K562 (cell line): ENCODE measurements around the gene ABCF3. TPM values are rescaled to one million over a fixed set of nuclear protein-coding genes. Genes with fewer than 3 reads are reported as not detected.
A peak's percentile ranks its signal among the peaks of the same experiment; 100 is the strongest.

Source experiments
- ATF3 ChIP-seq, 2 experiments: fragments of 450-650 bp in 1 of 2; sonication (generic) in 1 of 2; formaldehyde crosslinking in 1 of 2; IDR thresholded peaks in 1 of 2; conservative IDR thresholded peaks in 1 of 2; 2 replicates each; pipeline versions ENCODE4 v1.6.1 to v1.8.1; 2016 to 2023; ENCODE audit warnings: mild to moderate bottlenecking in 2 of 2, moderate library complexity in 2 of 2, inconsistent platforms in 1 of 2, missing genetic modification reagents in 1 of 2
- CBFB ChIP-seq: sonication (generic); formaldehyde crosslinking; IDR thresholded peaks from 2 replicates; pipeline ENCODE4 v1.4.0; 2020; ENCODE audit warnings: mild to moderate bottlenecking, missing genetic modification reagents
- DPF2 ChIP-seq: fragments of 450-650 bp; IDR thresholded peaks from 2 replicates; pipeline ENCODE4 v1.6.1; 2016
- EP300 ChIP-seq: IDR thresholded peaks from 2 replicates; pipeline ENCODE4 v1.6.1; 2012; ENCODE audit warnings: low read length, improper control_type of control experiment
- ERF ChIP-seq: fragments of 450-650 bp; formaldehyde crosslinking; IDR thresholded peaks from 2 replicates; pipeline ENCODE4 v1.4.0; 2020; ENCODE audit warnings: mild to moderate bottlenecking, mixed read lengths
- FOXK2 ChIP-seq, 2 experiments: fragments of 450-650 bp; IDR thresholded peaks in 1 of 2; conservative IDR thresholded peaks in 1 of 2; 2 replicates each; pipeline ENCODE4 v1.6.1; 2016; ENCODE audit warnings: low read depth in 2 of 2, mild to moderate bottlenecking in 1 of 2
- FOXP4 ChIP-seq: sonication (generic); formaldehyde crosslinking; IDR thresholded peaks from 2 replicates; pipeline ENCODE4 v1.8.0; 2022; ENCODE audit warnings: mild to moderate bottlenecking, missing genetic modification reagents, borderline replicate concordance
- GABPB1 ChIP-seq: sonication (generic); formaldehyde crosslinking; IDR thresholded peaks from 2 replicates; pipeline ENCODE4 v1.8.0; 2022; ENCODE audit warnings: mild to moderate bottlenecking, missing genetic modification reagents
- RB1 ChIP-seq: fragments of 450-650 bp; IDR thresholded peaks from 2 replicates; pipeline ENCODE4 v1.6.1; 2017; ENCODE audit warnings: low read depth, mild to moderate bottlenecking
- SMARCA4 ChIP-seq: fragments of 450-650 bp; IDR thresholded peaks from 2 replicates; pipeline ENCODE4 v1.6.1; 2016
- TFAP4 ChIP-seq: sonication (generic); formaldehyde crosslinking; IDR thresholded peaks from 2 replicates; pipeline ENCODE4 v1.8.0; 2022; ENCODE audit warnings: missing genetic modification reagents, mild to moderate bottlenecking, moderate library complexity, borderline replicate concordance
- THRB ChIP-seq: fragments of 450-650 bp; formaldehyde crosslinking; conservative IDR thresholded peaks from 2 replicates; pipeline ENCODE4 v1.4.0; 2022; ENCODE audit warnings: mild to moderate bottlenecking, missing genetic modification characterization
- VEZF1 ChIP-seq: fragments of 200-800 bp; sonication (Bioruptor generic); IDR thresholded peaks from 2 replicates; pipeline ENCODE4 v1.6.1; 2017; ENCODE audit warnings: missing genetic modification characterization, missing compliant biosample characterization
- ZBTB7A ChIP-seq: IDR thresholded peaks from 2 replicates; pipeline ENCODE4 v1.6.1; 2011; ENCODE audit warnings: low read depth, mild to moderate bottlenecking, low read length, moderate library complexity, borderline replicate concordance; ENCODE audit not compliant: control insufficient read depth
- ZC3H8 ChIP-seq: fragments of 450-650 bp; IDR thresholded peaks from 2 replicates; pipeline ENCODE4 v1.6.1; 2017
- ZFX ChIP-seq: sonication (generic); formaldehyde crosslinking; IDR thresholded peaks from 2 replicates; pipeline ENCODE4 v1.8.0; 2022; ENCODE audit warnings: mild to moderate bottlenecking, missing genetic modification reagents, moderate library complexity
- ZNF239 ChIP-seq: fragments of 250-450 bp; sonication (Bioruptor Pico); IDR thresholded peaks from 2 replicates; pipeline ENCODE4 v1.4.0; 2020; ENCODE audit warnings: mild to moderate bottlenecking
- ZNF280B ChIP-seq: fragments of 250-450 bp; sonication (Bioruptor Pico); IDR thresholded peaks from 2 replicates; pipeline ENCODE4 v1.5.1; 2021; ENCODE audit warnings: mild to moderate bottlenecking
- polyA plus RNA-seq, 8 experiments: library from polyadenylated mRNA; depleted of rRNA in 4 of 8; stranded (reverse) in 5 of 8; unstranded in 3 of 8; fragments of >200 nt; fragmentation: Nextera tagmentation in 2 of 8; fragmentation: Illumina TruSeq in 1 of 8; extraction: Ambion mirVana in 2 of 8; extraction: Trizol in 1 of 8; gene quantifications; 2 replicates each; pipeline versions ENCODE4 v1.2.1 to v1.2.3, GENCODE V29; 2011 to 2014; ENCODE audit warnings: inconsistent platforms in 1 of 8, missing spikeins in 1 of 8
- total RNA-seq, 7 experiments: library from RNA; depleted of rRNA in 6 of 7; stranded (reverse); fragments of >200 nt in 6 of 7; fragmentation: Illumina TruSeq in 2 of 7; extraction: Trizol in 2 of 7; gene quantifications; 2 replicates each; pipeline versions ENCODE4 v1.2.1 to v1.2.3, GENCODE V29; 2011 to 2021; ENCODE audit warnings: low replicate concordance in 1 of 7

ABCF3 gene
- total and polyA plus RNA-seq, 9 of the 15 experiments (the other 6 are each of a cell fraction or from before 2014, with no cell fraction given): 6.7 to 77.9 (median 45.1) TPM

- TF ChIP-seq ERF: no peak
- TF ChIP-seq ATF3 (IDR thresholded peaks at IDR 0.05): peak; percentile 76
- TF ChIP-seq ATF3 (CRISPR knock-in tag; conservative IDR thresholded peaks at IDR 0.05): no peak
- no peak for TF ChIP-seq FOXP4 (CRISPR knock-in tag)
- TF ChIP-seq ZNF280B (CRISPR knock-in tag): no peak
- no peak for TF ChIP-seq ZNF239 (CRISPR knock-in tag)
- no peak for TF ChIP-seq ZC3H8
- TF ChIP-seq TFAP4 (CRISPR knock-in tag): peak; percentile 53; the same call in 1 of the 2 replicates
- peak; percentile 86 for TF ChIP-seq VEZF1 (CRISPR knock-in tag)
- TF ChIP-seq ZBTB7A: peak; percentile 22; the same call in 1 of the 2 replicates
- 0 out of 2 replicates have a peak, but pooled peaks have one; percentile 17 for TF ChIP-seq RB1
- TF ChIP-seq DPF2: no peak
- no peak for TF ChIP-seq THRB (CRISPR knock-in tag)
- 0 out of 2 replicates have a peak, but pooled peaks have one; percentile 19 for TF ChIP-seq SMARCA4
- TF ChIP-seq GABPB1 (CRISPR knock-in tag): 0 out of 2 replicates have a peak, but pooled peaks have one; percentile 46
- TF ChIP-seq EP300: peak; percentile 11; the same call in 1 of the 2 replicates
- TF ChIP-seq CBFB (CRISPR knock-in tag): no peak
- TF ChIP-seq FOXK2 (conservative IDR thresholded peaks at IDR 0.05 in 1 of 2, IDR thresholded peaks at IDR 0.05 in 1 of 2; ENCODE audit: low read depth in 2 of 2): peak in 1 of 2 experiments; percentile 81; a peak in 3 of 4 replicates
- TF ChIP-seq ZFX (CRISPR knock-in tag): peak; percentile 80
Observed at GRCh38 chr3:184176377-184177330, 9.3 kb upstream of the ABCF3 start (continued).
